ENCODE results near the gene PYDC1.
A peak's percentile ranks its signal among the peaks of the same experiment; 100 is the strongest.

PYDC1 gene

GRCh38 chr16:31216422-31217135, at the start of gene PYDC1:
Gene PYDC1 (minus strand): TSS chr16:31217135. CDS start chr16:31217028, 107 bp downstream.
- Histone ChIP-seq H3K4me3 (ENCODE audit: low read length) (peak within 1 kb of the TSS; percentile 68), H3K9me3 (ENCODE audit: control insufficient read depth, low read length) (no peaks in the 10 kb centered on the region), H3K4me1 (ENCODE audit: control insufficient read depth, insufficient read depth, low read length) (peaks cover 7% of the 10 kb centered on the region), H3K9ac (ENCODE audit: low read length) (no peak within 1 kb of the TSS), H3K36me3 (ENCODE audit: control insufficient read depth, insufficient read depth, low read length, severe bottlenecking) (no peaks in the 10 kb centered on the region), H3K27me3 (replicated peaks; ENCODE audit: control insufficient read depth, insufficient read depth, low read length) (peaks cover 61% of the 10 kb centered on the region)
- DNase-seq (ENCODE audit: low read depth) = no peak

GRCh38 chr16:31265329-31266245, 48.7 kb upstream of the PYDC1 start:
- Histone ChIP-seq H3K27me3 (replicated peaks; ENCODE audit: control insufficient read depth, insufficient read depth, low read length) (peaks cover 22% of the 10 kb centered on the region), H3K4me3 (ENCODE audit: low read length) (no peak overlapping the region), H3K4me1 (ENCODE audit: control insufficient read depth, insufficient read depth, low read length) (no peaks in the 10 kb centered on the region), H3K9me3 (ENCODE audit: control insufficient read depth, low read length) (no peaks in the 10 kb centered on the region), H3K9ac (ENCODE audit: low read length) (no peak overlapping the region), H3K36me3 (ENCODE audit: control insufficient read depth, insufficient read depth, low read length, severe bottlenecking) (no peaks in the 10 kb centered on the region)
- DNase-seq (ENCODE audit: low read depth) = no peak

- no peaks in the 10 kb centered on the region for H3K36me3 ChIP-seq (ENCODE audit: control insufficient read depth, insufficient read depth, low read length, severe bottlenecking)
- DNase-seq (ENCODE audit: low read depth) = no peak
- peaks cover 14% of the 10 kb centered on the region for H3K27me3 ChIP-seq (replicated peaks; ENCODE audit: control insufficient read depth, insufficient read depth, low read length)
- H3K9me3 ChIP-seq (ENCODE audit: control insufficient read depth, low read length) = no peaks in the 10 kb centered on the region
- H3K9ac ChIP-seq (ENCODE audit: low read length) = no peak overlapping the region
- H3K4me3 ChIP-seq (ENCODE audit: low read length) = no peak overlapping the region
- no peaks in the 10 kb centered on the region for H3K4me1 ChIP-seq (ENCODE audit: control insufficient read depth, insufficient read depth, low read length)
Measured at GRCh38 chr16:31262084-31262483, 45.1 kb upstream of the PYDC1 start.

GRCh38 chr16:31260136-31260931, 43.4 kb upstream of the PYDC1 start:
- no peaks in the 10 kb centered on the region for H3K4me1 ChIP-seq (ENCODE audit: control insufficient read depth, insufficient read depth, low read length)
- DNase-seq (ENCODE audit: low read depth) = no peak

GRCh38 chr16:31258366-31258765, 41.4 kb upstream of the PYDC1 start:
- Histone ChIP-seq H3K27me3 (replicated peaks; ENCODE audit: control insufficient read depth, insufficient read depth, low read length) (peaks cover 14% of the 10 kb centered on the region), H3K4me1 (ENCODE audit: control insufficient read depth, insufficient read depth, low read length) (peaks cover 6% of the 10 kb centered on the region), H3K36me3 (ENCODE audit: control insufficient read depth, insufficient read depth, low read length, severe bottlenecking) (no peaks in the 10 kb centered on the region), H3K4me3 (ENCODE audit: low read length) (no peak overlapping the region), H3K9ac (ENCODE audit: low read length) (no peak overlapping the region), H3K9me3 (ENCODE audit: control insufficient read depth, low read length) (no peaks in the 10 kb centered on the region)
- no peak for DNase-seq (ENCODE audit: low read depth)

More at GRCh38 chr16:31260136-31260931, 43.4 kb upstream of the PYDC1 start:
- Histone ChIP-seq H3K9me3 (ENCODE audit: control insufficient read depth, low read length) (no peaks in the 10 kb centered on the region), H3K27me3 (replicated peaks; ENCODE audit: control insufficient read depth, insufficient read depth, low read length) (peaks cover 14% of the 10 kb centered on the region), H3K36me3 (ENCODE audit: control insufficient read depth, insufficient read depth, low read length, severe bottlenecking) (no peaks in the 10 kb centered on the region), H3K4me3 (ENCODE audit: low read length) (no peak overlapping the region), H3K9ac (ENCODE audit: low read length) (no peak overlapping the region)

- Histone ChIP-seq H3K9ac (ENCODE audit: low read length) (no peak overlapping the region), H3K9me3 (ENCODE audit: control insufficient read depth, low read length) (no peaks in the 10 kb centered on the region), H3K4me3 (ENCODE audit: low read length) (no peak overlapping the region), H3K4me1 (ENCODE audit: control insufficient read depth, insufficient read depth, low read length) (peaks cover 9% of the 10 kb centered on the region), H3K27me3 (replicated peaks; ENCODE audit: control insufficient read depth, insufficient read depth, low read length) (peaks cover 4% of the 10 kb centered on the region), H3K36me3 (ENCODE audit: control insufficient read depth, insufficient read depth, low read length, severe bottlenecking) (no peaks in the 10 kb centered on the region)
- no peak for DNase-seq (ENCODE audit: low read depth)
Measured at GRCh38 chr16:31256466-31256865, 39.5 kb upstream of the PYDC1 start.

GRCh38 chr16:31253642-31254045, 36.7 kb upstream of the PYDC1 start:
- H3K9ac ChIP-seq (ENCODE audit: low read length) = no peak overlapping the region
- no peaks in the 10 kb centered on the region for H3K9me3 ChIP-seq (ENCODE audit: control insufficient read depth, low read length)
- H3K27me3 ChIP-seq (replicated peaks; ENCODE audit: control insufficient read depth, insufficient read depth, low read length) = peaks cover 10% of the 10 kb centered on the region
- H3K36me3 ChIP-seq (ENCODE audit: control insufficient read depth, insufficient read depth, low read length, severe bottlenecking) = no peaks in the 10 kb centered on the region
- H3K4me3 ChIP-seq (ENCODE audit: low read length) = no peak overlapping the region
- no peak for DNase-seq (ENCODE audit: low read depth)
- H3K4me1 ChIP-seq (ENCODE audit: control insufficient read depth, insufficient read depth, low read length) = peaks cover 9% of the 10 kb centered on the region

- Histone ChIP-seq H3K36me3 (ENCODE audit: control insufficient read depth, insufficient read depth, low read length, severe bottlenecking) (no peaks in the 10 kb centered on the region), H3K9me3 (ENCODE audit: control insufficient read depth, low read length) (no peaks in the 10 kb centered on the region), H3K27me3 (replicated peaks; ENCODE audit: control insufficient read depth, insufficient read depth, low read length) (peaks cover 23% of the 10 kb centered on the region), H3K4me3 (ENCODE audit: low read length) (no peak overlapping the region), H3K4me1 (ENCODE audit: control insufficient read depth, insufficient read depth, low read length) (peaks cover 9% of the 10 kb centered on the region), H3K9ac (ENCODE audit: low read length) (no peak overlapping the region)
- DNase-seq (ENCODE audit: low read depth) = no peak
Measured at GRCh38 chr16:31251435-31251834, 34.5 kb upstream of the PYDC1 start.

- Histone ChIP-seq H3K27me3 (replicated peaks; ENCODE audit: control insufficient read depth, insufficient read depth, low read length) (peaks cover 26% of the 10 kb centered on the region), H3K4me3 (ENCODE audit: low read length) (no peak overlapping the region), H3K9ac (ENCODE audit: low read length) (no peak overlapping the region), H3K9me3 (ENCODE audit: control insufficient read depth, low read length) (no peaks in the 10 kb centered on the region), H3K36me3 (ENCODE audit: control insufficient read depth, insufficient read depth, low read length, severe bottlenecking) (no peaks in the 10 kb centered on the region), H3K4me1 (ENCODE audit: control insufficient read depth, insufficient read depth, low read length) (peaks cover 9% of the 10 kb centered on the region)
- DNase-seq (ENCODE audit: low read depth) = no peak
Measured at GRCh38 chr16:31250782-31251384, 33.9 kb upstream of the PYDC1 start.

- Histone ChIP-seq H3K9me3 (ENCODE audit: control insufficient read depth, low read length) (no peaks in the 10 kb centered on the region), H3K9ac (ENCODE audit: low read length) (no peak overlapping the region), H3K27me3 (replicated peaks; ENCODE audit: control insufficient read depth, insufficient read depth, low read length) (peaks cover 26% of the 10 kb centered on the region), H3K4me1 (ENCODE audit: control insufficient read depth, insufficient read depth, low read length) (peaks cover 3% of the 10 kb centered on the region), H3K36me3 (ENCODE audit: control insufficient read depth, insufficient read depth, low read length, severe bottlenecking) (no peaks in the 10 kb centered on the region), H3K4me3 (ENCODE audit: low read length) (no peak overlapping the region)
- no peak for DNase-seq (ENCODE audit: low read depth)
Measured at GRCh38 chr16:31248344-31248743, 31.4 kb upstream of the PYDC1 start.

All from adipocyte (in vitro differentiated cells).